H1 (cell line): Measurements from ENCODE around the gene DNAH8. TPM values are rescaled to one million over a fixed set of nuclear protein-coding genes. Genes with fewer than 3 reads are reported as not detected.

Source experiments
- CTCF ChIA-PET: fragments of 300-600 bp; sonication (Branson Sonifier 250); formaldehyde crosslinking; loops from one replicate; lab custom pipeline; 2021; ENCODE audit not compliant: partially characterized antibody; lab: Charles Lee
- POLR2A ChIA-PET: fragments of 300-600 bp; sonication (Branson Sonifier 250); formaldehyde crosslinking; loops from one replicate; lab custom pipeline; 2021; ENCODE audit warnings: inconsistent platforms; ENCODE audit not compliant: partially characterized antibody; lab: Charles Lee
- DNase-seq, 2 experiments: peaks; one replicate each; pipeline versions ENCODE4 v3.0.0 to v3.0.0-alpha.2; 2010 to 2022; ENCODE audit warnings: low spot score in 2 of 2, low read depth in 1 of 2, mixed read lengths in 1 of 2
- FAIRE-seq: peaks from 2 replicates; lab custom pipeline; 2011; peaks lifted over from hg19 to GRCh38; lab: Jason Lieb, UNC
- H2AFZ ChIP-seq: 2 replicates; pipeline ENCODE4 v1.8.1; 2012; ENCODE audit warnings: low read length, inconsistent platforms
- H2AK5ac ChIP-seq: 2 replicates; pipeline ENCODE4 v1.6.1; 2013; ENCODE audit warnings: low read depth, low read length
- H2BK120ac ChIP-seq: replicated peaks from 2 replicates; pipeline ENCODE3; 2013; ENCODE audit warnings: low read depth, low read length, inconsistent platforms
- H2BK12ac ChIP-seq: 2 replicates; pipeline ENCODE4 v1.6.1; 2013; ENCODE audit warnings: low read depth, low read length
- H2BK15ac ChIP-seq: 2 replicates; pipeline ENCODE4 v1.6.1; 2013; ENCODE audit warnings: low read length
- H2BK20ac ChIP-seq: 2 replicates; pipeline ENCODE4 v1.6.1; 2013; ENCODE audit warnings: low read length
- H2BK5ac ChIP-seq: 2 replicates; pipeline ENCODE4 v1.6.1; 2013; ENCODE audit warnings: low read depth, low read length
- H3K14ac ChIP-seq: 2 replicates; pipeline ENCODE4 v1.6.1; 2013; ENCODE audit warnings: inconsistent platforms; ENCODE audit not compliant: insufficient read length
- H3K18ac ChIP-seq: 2 replicates; pipeline ENCODE4 v1.6.1; 2013; ENCODE audit warnings: low read length; ENCODE audit errors: extremely low read depth
- H3K23ac ChIP-seq: 2 replicates; pipeline ENCODE4 v1.6.1; 2013; ENCODE audit warnings: inconsistent platforms; ENCODE audit not compliant: insufficient read length
- H3K23me2 ChIP-seq: 2 replicates; pipeline ENCODE4 v1.6.1; 2013; ENCODE audit warnings: low read depth, low read length
- H3K27ac ChIP-seq: 2 replicates; pipeline ENCODE4 v1.6.1; 2011; ENCODE audit warnings: low read depth, low read length, inconsistent platforms
- H3K27me3 ChIP-seq, 4 experiments: replicated peaks in 1 of 4; 1 replicate in 1 of 4; 2 replicates in 3 of 4; pipeline versions ENCODE4 v1.6.1 to v1.8.1; 2011 to 2013; ENCODE audit warnings: low read length in 3 of 4, mild to moderate bottlenecking in 3 of 4, inconsistent platforms in 2 of 4, mixed read lengths in 2 of 4, moderate library complexity in 1 of 4; ENCODE audit not compliant: control insufficient read depth in 3 of 4, insufficient read depth in 3 of 4; ENCODE audit errors: extremely low read depth in 1 of 4
- H3K36me3 ChIP-seq, 4 experiments: 2 replicates each; pipeline versions ENCODE4 v1.6.1 to v1.8.1; 2011 to 2013; ENCODE audit warnings: mild to moderate bottlenecking in 4 of 4, low read length in 3 of 4, moderate library complexity in 2 of 4, control low read depth in 1 of 4, inconsistent platforms in 1 of 4; ENCODE audit not compliant: insufficient read depth in 4 of 4, control insufficient read depth in 2 of 4
- H3K4ac ChIP-seq: replicated peaks from 2 replicates; pipeline ENCODE3; 2013; ENCODE audit warnings: low read length, low read depth, mixed read lengths, inconsistent platforms; ENCODE audit not compliant: insufficient read length
- H3K4me1 ChIP-seq, 4 experiments: replicated peaks in 1 of 4; 1 replicate in 1 of 4; 2 replicates in 3 of 4; pipeline versions ENCODE4 v1.6.1 to v1.8.1; 2011 to 2013; ENCODE audit warnings: low read length in 3 of 4, inconsistent platforms in 2 of 4, mixed read lengths in 1 of 4; ENCODE audit not compliant: insufficient read depth in 4 of 4, control insufficient read depth in 3 of 4
- H3K4me2 ChIP-seq, 2 experiments: 2 replicates each; pipeline versions ENCODE4 v1.6.1 to v1.8.1; 2011 to 2013; ENCODE audit warnings: low read depth in 2 of 2, low read length in 2 of 2, control low read depth in 1 of 2, inconsistent platforms in 1 of 2, mild to moderate bottlenecking in 1 of 2; ENCODE audit not compliant: insufficient read depth in 1 of 2
- H3K4me3 ChIP-seq, 4 experiments: fragments of 200-600, 300-600 bp in 1 of 4; sonication (generic), shearing (Covaris generic), sonication (Bioruptor Twin) in 1 of 4; 2 replicates each; pipeline versions ENCODE4 v1.5.1 to v1.8.1; 2011 to 2016; ENCODE audit warnings: low read length in 4 of 4, low read depth in 3 of 4, control low read depth in 2 of 4, inconsistent platforms in 2 of 4, mild to moderate bottlenecking in 2 of 4, mixed read lengths in 1 of 4, moderate library complexity in 1 of 4; ENCODE audit not compliant: insufficient read depth in 2 of 4; ENCODE audit errors: extremely low read depth in 1 of 4
- H3K56ac ChIP-seq: replicated peaks from 2 replicates; pipeline ENCODE3; 2013; ENCODE audit warnings: low read depth, mild to moderate bottlenecking, mixed read lengths, low read length, inconsistent platforms; ENCODE audit not compliant: insufficient read length
- H3K79me1 ChIP-seq: 2 replicates; pipeline ENCODE4 v1.6.1; 2013; ENCODE audit warnings: low read depth, low read length, control low read depth
- H3K79me2 ChIP-seq, 2 experiments: 2 replicates each; pipeline versions ENCODE4 v1.6.1 to v1.8.1; 2012 to 2013; ENCODE audit warnings: low read length in 2 of 2, mild to moderate bottlenecking in 2 of 2, inconsistent platforms in 1 of 2; ENCODE audit not compliant: insufficient read depth in 2 of 2, control insufficient read depth in 1 of 2
- H3K9ac ChIP-seq, 4 experiments: replicated peaks in 1 of 4; 1 replicate in 1 of 4; 2 replicates in 3 of 4; pipeline versions ENCODE4 v1.6.1 to v1.8.1; 2011 to 2013; ENCODE audit warnings: low read depth in 3 of 4, low read length in 3 of 4, control low read depth in 2 of 4, mild to moderate bottlenecking in 2 of 4, moderate library complexity in 2 of 4, inconsistent platforms in 1 of 4; ENCODE audit errors: extremely low read depth in 1 of 4
- H3K9me3 ChIP-seq, 2 experiments: 2 replicates each; pipeline versions ENCODE4 v1.6.1 to v1.8.1; 2012 to 2013; ENCODE audit warnings: mild to moderate bottlenecking in 2 of 2, moderate library complexity in 2 of 2, control low read depth in 1 of 2, inconsistent platforms in 1 of 2, low read depth in 1 of 2, low read length in 1 of 2, mixed read lengths in 1 of 2; ENCODE audit not compliant: insufficient read depth in 2 of 2
- H4K20me1 ChIP-seq, 2 experiments: replicated peaks in 1 of 2; 2 replicates each; pipeline versions ENCODE3 to v1.8.1; 2011 to 2013; ENCODE audit warnings: inconsistent platforms in 2 of 2, low read length in 2 of 2, mild to moderate bottlenecking in 1 of 2; ENCODE audit not compliant: insufficient read depth in 2 of 2, control insufficient read depth in 1 of 2
- H4K5ac ChIP-seq: 2 replicates; pipeline ENCODE4 v1.6.1; 2013; ENCODE audit warnings: low read length, low read depth, mixed read lengths, inconsistent platforms; ENCODE audit not compliant: insufficient read length
- H4K8ac ChIP-seq: 2 replicates; pipeline ENCODE4 v1.8.0; 2013; ENCODE audit warnings: mild to moderate bottlenecking, moderate library complexity, low read length, inconsistent platforms; ENCODE audit not compliant: insufficient read depth; ENCODE audit errors: extremely low read depth
- H4K91ac ChIP-seq: replicated peaks from 2 replicates; pipeline ENCODE3; 2013; ENCODE audit warnings: low read length, mixed read lengths, inconsistent platforms; ENCODE audit not compliant: insufficient read length
- ATF2 ChIP-seq: IDR thresholded peaks from 2 replicates; pipeline ENCODE4 v1.6.1; 2012; ENCODE audit warnings: low read length, inconsistent platforms
- BCL11A ChIP-seq, 2 experiments: IDR thresholded peaks; one replicate each; pipeline ENCODE4 v1.6.1; 2011; ENCODE audit warnings: low read depth in 2 of 2, low read length in 2 of 2, mild to moderate bottlenecking in 2 of 2
- HDAC2 ChIP-seq, 2 experiments: fragments of 300-600 bp in 1 of 2; sonication (generic) in 1 of 2; IDR thresholded peaks; 2 replicates each; pipeline ENCODE4 v1.6.1; 2011 to 2012; ENCODE audit warnings: low read depth in 2 of 2, low read length in 2 of 2, mild to moderate bottlenecking in 2 of 2, moderate library complexity in 2 of 2, borderline replicate concordance in 1 of 2, inconsistent platforms in 1 of 2
- KDM5A ChIP-seq: fragments of 200-600 bp; IDR thresholded peaks from 2 replicates; pipeline ENCODE4 v1.7.1; 2012; ENCODE audit warnings: mild to moderate bottlenecking, low read length, inconsistent platforms, mixed read lengths
- SRF ChIP-seq: IDR thresholded peaks from 2 replicates; pipeline ENCODE4 v1.6.1; 2011; ENCODE audit warnings: mild to moderate bottlenecking, low read depth, low read length, moderate library complexity
- TAF1 ChIP-seq: IDR thresholded peaks from 2 replicates; pipeline ENCODE4 v1.6.1; 2011; ENCODE audit warnings: mild to moderate bottlenecking, low read depth, low read length
- WGBS, 2 experiments: shearing (Covaris generic) in 1 of 2; methylation state at CpG; one replicate each; pipeline versions ENCODE4 v1.1.6 to v1.1.7; 2013 to 2015; ENCODE audit warnings: low lambda C conversion rate in 2 of 2, mixed read lengths in 2 of 2, inconsistent platforms in 1 of 2, low coverage in 1 of 2, missing lambda C conversion rate in 1 of 2; ENCODE audit not compliant: insufficient replicate concordance in 2 of 2, insufficient coverage in 1 of 2, insufficient read length in 1 of 2; ENCODE audit errors: extremely low coverage in 1 of 2, missing lambda C conversion rate in 1 of 2; 5-methylcytosine and 5-hydroxymethylcytosine counted together
- polyA plus RNA-seq, 7 experiments: library from polyadenylated mRNA; depleted of rRNA in 3 of 7; stranded (reverse) in 5 of 7; unstranded in 2 of 7; fragments of >200 nt in 5 of 7; fragments of 200-250 nt in 2 of 7; gene quantifications; 1 replicate in 5 of 7; 2 replicates in 1 of 7; 4 replicates in 1 of 7; pipeline versions ENCODE4 v1.2.1 to v1.2.3, GENCODE V29; 2011 to 2013; ENCODE audit warnings: missing spikeins in 2 of 7, mixed read lengths in 2 of 7
- total RNA-seq: library from RNA; stranded (reverse); fragmentation: NEBNext Ultra II Directional; extraction: Animal tissue kit (Norgen Biotek cat#: 25700); gene quantifications from 2 replicates; pipeline ENCODE4 v1.2.1, GENCODE V29; 2021

Gene DNAH8
- total and polyA plus RNA-seq, 2 of the 8 experiments (the other 6 are each of a cell fraction or from before 2014, with no cell fraction given): under 0.01 TPM; not detected in 1

- Histone ChIP-seq H3K36me3 (no peaks in the 10 kb centered on the region), H3K4me2 (no peak overlapping the region), H2BK20ac (no peak overlapping the region), H3K18ac (no peak overlapping the region), H3K14ac (no peak overlapping the region), H3K4ac (no peak overlapping the region), H3K4me1 (no peaks in the 10 kb centered on the region), H3K23me2 (no peaks in the 10 kb centered on the region), H2BK120ac (no peak overlapping the region), H3K79me1 (no peaks in the 10 kb centered on the region), H2BK12ac (no peak overlapping the region), H2BK5ac (no peak overlapping the region), H2AFZ (no peak overlapping the region), H2AK5ac (no peak overlapping the region), H3K27me3 (no peaks in the 10 kb centered on the region), H4K20me1 (no peaks in the 10 kb centered on the region), H3K56ac (no peak overlapping the region), H2BK15ac (no peak overlapping the region), H3K9me3 (no peaks in the 10 kb centered on the region), H3K4me3 (no peak overlapping the region), H3K9ac (no peak overlapping the region), H3K23ac (no peak overlapping the region), H3K79me2 (no peaks in the 10 kb centered on the region), H3K27ac (no peak overlapping the region), H4K8ac (no peak overlapping the region), H4K91ac (no peak overlapping the region), H4K5ac (no peak overlapping the region)
- POLR2A ChIA-PET: no interaction called here
- no peak for DNase-seq
- TF ChIP-seq BCL11A (IDR thresholded peaks at IDR 0.05; ENCODE audit: low read depth in 2 of 2, low read length in 2 of 2): no peak
- no peak for TF ChIP-seq SRF
- TF ChIP-seq KDM5A: no peak
- TF ChIP-seq ATF2: no peak
- TF ChIP-seq TAF1: no peak
- TF ChIP-seq HDAC2 (IDR thresholded peaks at IDR 0.05; ENCODE audit: borderline replicate concordance in 1 of 2, low read depth in 2 of 2, low read length in 2 of 2): no peak
- FAIRE-seq: no peak
- WGBS, 2 experiments: 93% methylated on average over 2 of the region's 2 CpGs; no CpG with 5 or more reads in 1 of the 2 experiments
- CTCF ChIA-PET: interaction anchor here (0.7 kb wide), 1 partner anchor 18 kb away, joined by 4 read pairs; no protein-coding TSS in a partner anchor
Observed at GRCh38 chr6:38755874-38756273, 40.8 kb downstream of the DNAH8 start.
